ENCODE results near the gene RASA1. TPM values are rescaled to one million over a fixed set of nuclear protein-coding genes. Genes with fewer than 3 reads are reported as not detected.

RASA1 gene
- polyA plus RNA-seq, 3 donors = 2.1 to 20.1 (median 4.0) TPM

DNA sequence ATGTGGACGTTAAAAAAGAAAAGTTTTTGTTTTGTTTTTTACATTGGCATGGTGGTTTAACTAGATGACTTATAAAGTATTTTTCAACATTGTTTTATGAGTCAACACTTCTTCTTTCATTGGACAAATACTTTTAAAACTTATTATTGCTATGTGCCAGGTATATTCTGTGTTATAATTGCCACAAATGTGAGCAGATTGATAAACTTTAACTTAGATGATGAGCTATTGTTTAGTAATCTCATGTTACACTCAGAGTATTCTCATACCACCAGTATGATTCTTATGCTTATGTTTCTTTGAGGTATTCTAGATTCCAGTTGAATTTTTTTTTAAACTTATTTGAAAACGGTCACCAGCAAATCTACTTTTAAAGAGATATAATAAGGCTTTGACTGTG is 60.3 kb downstream of the RASA1 start:
- no peak overlapping the region for H3K4me3 ChIP-seq (replicated peaks in 1 of 3; ENCODE audit: low read depth in 2 of 3, low read length in 3 of 3)
- no peak overlapping the region for H3K27ac ChIP-seq (ENCODE audit: low read depth in 1 of 2, low read length in 2 of 2)
- no peak overlapping the region for H3K4me2 ChIP-seq (replicated peaks; ENCODE audit: extremely low read depth, low read length, poor library complexity, severe bottlenecking)
- Mint-ChIP-seq H3K36me3 (peaks cover 18 to 23% of the 10 kb centered on the region in 2 donors), H3K9me3 (peaks cover 0 to 3% (median 0%) of the 10 kb centered on the region in 7 donors), H3K27ac (no peak overlapping the region), H3K4me1 (peaks cover 3% of the 10 kb centered on the region), H3K27me3 (ENCODE audit: low read depth in 3 of 3) (no peaks in the 10 kb centered on the region), H3K4me3 (no peak overlapping the region)
- no CpG with 5 or more reads among the region's 2 CpGs for WGBS (ENCODE audit: insufficient coverage)
- H3K9me3 ChIP-seq (replicated peaks in 1 of 2; ENCODE audit: control insufficient read depth in 1 of 2, insufficient read depth in 1 of 2, low read length in 2 of 2) = no peaks in the 10 kb centered on the region
- H2AFZ ChIP-seq (ENCODE audit: insufficient read depth, low read depth, low read length, poor library complexity, severe bottlenecking) = no peak overlapping the region
- TF ChIP-seq, protein P1, sequence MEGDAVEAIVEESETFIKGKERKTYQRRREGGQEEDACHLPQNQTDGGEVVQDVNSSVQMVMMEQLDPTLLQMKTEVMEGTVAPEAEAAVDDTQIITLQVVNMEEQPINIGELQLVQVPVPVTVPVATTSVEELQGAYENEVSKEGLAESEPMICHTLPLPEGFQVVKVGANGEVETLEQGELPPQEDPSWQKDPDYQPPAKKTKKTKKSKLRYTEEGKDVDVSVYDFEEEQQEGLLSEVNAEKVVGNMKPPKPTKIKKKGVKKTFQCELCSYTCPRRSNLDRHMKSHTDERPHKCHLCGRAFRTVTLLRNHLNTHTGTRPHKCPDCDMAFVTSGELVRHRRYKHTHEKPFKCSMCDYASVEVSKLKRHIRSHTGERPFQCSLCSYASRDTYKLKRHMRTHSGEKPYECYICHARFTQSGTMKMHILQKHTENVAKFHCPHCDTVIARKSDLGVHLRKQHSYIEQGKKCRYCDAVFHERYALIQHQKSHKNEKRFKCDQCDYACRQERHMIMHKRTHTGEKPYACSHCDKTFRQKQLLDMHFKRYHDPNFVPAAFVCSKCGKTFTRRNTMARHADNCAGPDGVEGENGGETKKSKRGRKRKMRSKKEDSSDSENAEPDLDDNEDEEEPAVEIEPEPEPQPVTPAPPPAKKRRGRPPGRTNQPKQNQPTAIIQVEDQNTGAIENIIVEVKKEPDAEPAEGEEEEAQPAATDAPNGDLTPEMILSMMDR (IDR thresholded peaks at IDR 0.05) = no peak
- intact Hi-C loops (cut with micrococcal nuclease) = no loop called here
- peaks cover 11 to 20% of the 10 kb centered on the region in 2 donors for H3K36me3 ChIP-seq (replicated peaks in 1 of 2; ENCODE audit: control insufficient read depth in 1 of 2, insufficient read depth in 2 of 2, low read length in 2 of 2)
- H3K27me3 ChIP-seq (ENCODE audit: control insufficient read depth in 2 of 2, insufficient read depth in 2 of 2, low read length in 2 of 2) = no peaks in the 10 kb centered on the region
- H3K79me2 ChIP-seq (ENCODE audit: insufficient read depth, low read length) = peaks cover 56% of the 10 kb centered on the region
- no peak for DNase-seq
- H4K20me1 ChIP-seq (ENCODE audit: insufficient read depth, low read length) = peaks cover 78% of the 10 kb centered on the region
- H3K9ac ChIP-seq (ENCODE audit: insufficient read depth, low read length, poor library complexity, severe bottlenecking) = no peak overlapping the region
- no peaks in the 10 kb centered on the region for H3K4me1 ChIP-seq (ENCODE audit: control insufficient read depth in 1 of 2, insufficient read depth in 2 of 2, low read length in 2 of 2)

- Histone ChIP-seq H3K27ac (ENCODE audit: low read depth in 1 of 2, low read length in 2 of 2) (no peak overlapping the region), H3K9me3 (replicated peaks in 1 of 2; ENCODE audit: control insufficient read depth in 1 of 2, insufficient read depth in 1 of 2, low read length in 2 of 2) (no peaks in the 10 kb centered on the region), H3K4me2 (replicated peaks; ENCODE audit: extremely low read depth, low read length, poor library complexity, severe bottlenecking) (no peak overlapping the region), H3K4me1 (ENCODE audit: control insufficient read depth in 1 of 2, insufficient read depth in 2 of 2, low read length in 2 of 2) (no peaks in the 10 kb centered on the region), H2AFZ (ENCODE audit: insufficient read depth, low read depth, low read length, poor library complexity, severe bottlenecking) (no peak overlapping the region), H3K27me3 (ENCODE audit: control insufficient read depth in 2 of 2, insufficient read depth in 2 of 2, low read length in 2 of 2) (no peaks in the 10 kb centered on the region), H3K9ac (ENCODE audit: insufficient read depth, low read length, poor library complexity, severe bottlenecking) (no peak overlapping the region), H3K79me2 (ENCODE audit: insufficient read depth, low read length) (peaks cover 44% of the 10 kb centered on the region), H3K4me3 (replicated peaks in 1 of 3; ENCODE audit: low read depth in 2 of 3, low read length in 3 of 3) (no peak overlapping the region), H3K36me3 (replicated peaks in 1 of 2; ENCODE audit: control insufficient read depth in 1 of 2, insufficient read depth in 2 of 2, low read length in 2 of 2) (peaks cover 16 to 31% of the 10 kb centered on the region in 2 donors), H4K20me1 (ENCODE audit: insufficient read depth, low read length) (peaks cover 67% of the 10 kb centered on the region)
- Mint-ChIP-seq H3K27ac (no peak overlapping the region), H3K36me3 (peaks cover 22 to 30% of the 10 kb centered on the region in 2 donors), H3K4me3 (no peak overlapping the region), H3K27me3 (ENCODE audit: low read depth in 3 of 3) (no peaks in the 10 kb centered on the region), H3K4me1 (no peaks in the 10 kb centered on the region), H3K9me3 (peaks cover 0 to 3% (median 0%) of the 10 kb centered on the region in 7 donors)
- intact Hi-C loops (cut with micrococcal nuclease) = no loop called here
- no peak for DNase-seq
- TF ChIP-seq, protein P1 (IDR thresholded peaks at IDR 0.05) = no peak
- WGBS (ENCODE audit: insufficient coverage) = 100% methylated on average over 2 of the region's 6 CpGs
Observed at GRCh38 chr5:87329114-87329513, 61.4 kb downstream of the RASA1 start.
